ENCODE measurements around the gene ABI3. TPM values are rescaled to one million over a fixed set of nuclear protein-coding genes. Genes with fewer than 3 reads are reported as not detected.
"Not testable (repeated sequence)": the region's sequence is repeated elsewhere in the genome, so short reads cannot be mapped to it uniquely, and the experiment has no call there.

Gene ABI3
- total and polyA plus RNA-seq, 2 donors (not counting 1 experiment from before 2014, with no cell fraction given) = 15.6 to 23.3 TPM

GRCh38 chr17:49183801-49184200 lies 26.7 kb upstream of the ABI3 start:
- no peak overlapping the region for H3K9ac ChIP-seq (ENCODE audit: low read length)
- peaks cover 0 to 4% of the 10 kb centered on the region in 2 donors for H3K4me1 ChIP-seq (ENCODE audit: control insufficient read depth in 2 of 2, insufficient read depth in 2 of 2, low read length in 2 of 2)
- no peak for ATAC-seq (ENCODE audit: low read depth)
- no peak overlapping the region for H3K4me2 ChIP-seq (replicated peaks; ENCODE audit: low read depth, low read length, poor library complexity, severe bottlenecking)
- no peak overlapping the region for H3K27ac ChIP-seq (ENCODE audit: low read length in 2 of 2)
- H3K36me3 ChIP-seq (replicated peaks in 1 of 2; ENCODE audit: control extremely low read depth in 1 of 2, control insufficient read depth in 1 of 2, extremely low read depth in 1 of 2, insufficient read depth in 2 of 2, low read length in 1 of 2) = no peaks in the 10 kb centered on the region
- no peak for DNase-seq
- POLR2A ChIA-PET = no interaction called here
- H3K4me3 ChIP-seq (ENCODE audit: control extremely low read depth in 1 of 5, extremely low read depth in 1 of 5, insufficient read depth in 1 of 5, low read depth in 2 of 5, low read length in 4 of 5) = no peak overlapping the region
- H3K9me3 ChIP-seq (ENCODE audit: control extremely low read depth in 1 of 3, control insufficient read depth in 2 of 3, insufficient read depth in 1 of 3, low read length in 2 of 3) = peaks cover 0 to 25% (median 8%) of the 10 kb centered on the region in 3 donors
- H4K20me1 ChIP-seq (ENCODE audit: control insufficient read depth, insufficient read depth, low read length, poor library complexity, severe bottlenecking) = no peaks in the 10 kb centered on the region
- H2AFZ ChIP-seq (ENCODE audit: insufficient read depth, low read depth, low read length, poor library complexity, severe bottlenecking) = no peak overlapping the region
- H3K27me3 ChIP-seq (replicated peaks in 1 of 4; ENCODE audit: control extremely low read depth in 1 of 4, control insufficient read depth in 3 of 4, insufficient read depth in 4 of 4, low read length in 3 of 4) = no peaks in the 10 kb centered on the region
- TF ChIP-seq EZH2 (IDR thresholded peaks at IDR 0.05; ENCODE audit: borderline replicate concordance, insufficient read depth, low read depth, low read length, poor library complexity, severe bottlenecking) (no peak), CTCF (IDR thresholded peaks at IDR 0.05) (no peak)
- intact Hi-C loops (cut with micrococcal nuclease) = no loop called here
- CTCF ChIA-PET = interaction anchor here (1.5 to 10.8 kb wide), 3 partner anchors 8 to 44 kb away, joined by 5 to 332 read pairs (median 7); partner anchors contain the start of gene PHOSPHO1
- WGBS (ENCODE audit: insufficient coverage) = 95% methylated on average over 7 of the region's 7 CpGs
- H3K79me2 ChIP-seq (ENCODE audit: control insufficient read depth, insufficient read depth, low read length) = no peaks in the 10 kb centered on the region
- Mint-ChIP-seq H3K27me3 (no peaks in the 10 kb centered on the region), H3K4me1 (peaks cover 2% of the 10 kb centered on the region), H3K4me3 (no peak overlapping the region), H3K9me3 (ENCODE audit: insufficient read depth) (peaks cover 3% of the 10 kb centered on the region), H3K27ac (no peak overlapping the region)

GRCh38 chr17:49184522-49184921 lies 26.0 kb upstream of the ABI3 start:
- H3K4me3 ChIP-seq (ENCODE audit: control extremely low read depth in 1 of 5, extremely low read depth in 1 of 5, insufficient read depth in 1 of 5, low read depth in 2 of 5, low read length in 4 of 5); POLR2A ChIA-PET; H4K20me1 ChIP-seq (ENCODE audit: control insufficient read depth, insufficient read depth, low read length, poor library complexity, severe bottlenecking); DNase-seq; ATAC-seq (ENCODE audit: low read depth); H3K79me2 ChIP-seq (ENCODE audit: control insufficient read depth, insufficient read depth, low read length); H3K4me2 ChIP-seq (replicated peaks; ENCODE audit: low read depth, low read length, poor library complexity, severe bottlenecking); H3K27ac Mint-ChIP-seq; H3K27me3 ChIP-seq (replicated peaks in 1 of 4; ENCODE audit: control extremely low read depth in 1 of 4, control insufficient read depth in 3 of 4, insufficient read depth in 4 of 4, low read length in 3 of 4); H3K4me1 Mint-ChIP-seq; H3K36me3 ChIP-seq (replicated peaks in 1 of 2; ENCODE audit: control extremely low read depth in 1 of 2, control insufficient read depth in 1 of 2, extremely low read depth in 1 of 2, insufficient read depth in 2 of 2, low read length in 1 of 2); intact Hi-C loops (cut with micrococcal nuclease); H3K4me3 Mint-ChIP-seq; H3K9ac ChIP-seq (ENCODE audit: low read length); H3K27ac ChIP-seq (ENCODE audit: low read length in 2 of 2); H3K27me3 Mint-ChIP-seq; H3K9me3 Mint-ChIP-seq (ENCODE audit: insufficient read depth); H3K4me1 ChIP-seq (ENCODE audit: control insufficient read depth in 2 of 2, insufficient read depth in 2 of 2, low read length in 2 of 2); H2AFZ ChIP-seq (ENCODE audit: insufficient read depth, low read depth, low read length, poor library complexity, severe bottlenecking): not testable (repeated sequence)
- CTCF ChIA-PET = interaction anchor here (10.8 kb wide), 1 partner anchor 44 kb away, joined by 332 read pairs; the partner anchor contains the start of gene PHOSPHO1
- peaks cover 0 to 25% (median 8%) of the 10 kb centered on the region in 3 donors for H3K9me3 ChIP-seq (ENCODE audit: control extremely low read depth in 1 of 3, control insufficient read depth in 2 of 3, insufficient read depth in 1 of 3, low read length in 2 of 3)

GRCh38 chr17:49185381-49185780 lies 25.1 kb upstream of the ABI3 start:
- CTCF ChIA-PET = interaction anchor here (10.8 kb wide), 1 partner anchor 43 kb away, joined by 332 read pairs; the partner anchor contains the start of gene PHOSPHO1
- H3K79me2 ChIP-seq (ENCODE audit: control insufficient read depth, insufficient read depth, low read length); H3K4me3 ChIP-seq (ENCODE audit: control extremely low read depth in 1 of 5, extremely low read depth in 1 of 5, insufficient read depth in 1 of 5, low read depth in 2 of 5, low read length in 4 of 5); H4K20me1 ChIP-seq (ENCODE audit: control insufficient read depth, insufficient read depth, low read length, poor library complexity, severe bottlenecking); ATAC-seq (ENCODE audit: low read depth); H3K9ac ChIP-seq (ENCODE audit: low read length); H3K4me1 Mint-ChIP-seq; H3K27me3 ChIP-seq (replicated peaks in 1 of 4; ENCODE audit: control extremely low read depth in 1 of 4, control insufficient read depth in 3 of 4, insufficient read depth in 4 of 4, low read length in 3 of 4); H3K36me3 ChIP-seq (replicated peaks in 1 of 2; ENCODE audit: control extremely low read depth in 1 of 2, control insufficient read depth in 1 of 2, extremely low read depth in 1 of 2, insufficient read depth in 2 of 2, low read length in 1 of 2); POLR2A ChIA-PET; H3K4me2 ChIP-seq (replicated peaks; ENCODE audit: low read depth, low read length, poor library complexity, severe bottlenecking); H3K27ac ChIP-seq (ENCODE audit: low read length in 2 of 2); H3K4me1 ChIP-seq (ENCODE audit: control insufficient read depth in 2 of 2, insufficient read depth in 2 of 2, low read length in 2 of 2); H2AFZ ChIP-seq (ENCODE audit: insufficient read depth, low read depth, low read length, poor library complexity, severe bottlenecking); DNase-seq; H3K27ac Mint-ChIP-seq; H3K27me3 Mint-ChIP-seq; H3K4me3 Mint-ChIP-seq; H3K9me3 Mint-ChIP-seq (ENCODE audit: insufficient read depth); intact Hi-C loops (cut with micrococcal nuclease): not testable (repeated sequence)
- WGBS (ENCODE audit: insufficient coverage) = no CpG with 5 or more reads among the region's 1 CpG
- peaks cover 0 to 25% (median 8%) of the 10 kb centered on the region in 3 donors for H3K9me3 ChIP-seq (ENCODE audit: control extremely low read depth in 1 of 3, control insufficient read depth in 2 of 3, insufficient read depth in 1 of 3, low read length in 2 of 3)
